WTC11 (cell line): ENCODE data around the gene KLHL1. TPM values are rescaled to one million over a fixed set of nuclear protein-coding genes. Genes with fewer than 3 reads are reported as not detected.

Experiments used
- ATAC-seq: fragments of 200-7000 bp; cut with Tn5 transposase; 2 replicates; pipeline ENCODE4 v1.10.0; 2021; ENCODE audit warnings: mild to moderate bottlenecking, moderate library complexity
- CTCF ChIA-PET: fragments of 300-600 bp; sonication (Branson Sonifier 250); formaldehyde crosslinking; loops from one replicate; lab custom pipeline; 2021; ENCODE audit warnings: antibody characterized with exemption; lab: Charles Lee
- POLR2A ChIA-PET: fragments of 350-600 bp; sonication (Branson Sonifier 250); formaldehyde crosslinking; loops from one replicate; lab custom pipeline; 2021; ENCODE audit warnings: antibody characterized with exemption; lab: Charles Lee
- DNase-seq: peaks from one replicate; pipeline ENCODE4 v3.0.0; 2021; ENCODE audit warnings: low spot score
- H3K27ac Mint-ChIP-seq: 2 replicates; pipeline ENCODE4 v1.8.0; 2021; ENCODE audit warnings: mixed read lengths
- H3K27me3 Mint-ChIP-seq: 2 replicates; pipeline ENCODE4 v1.8.0; 2021; ENCODE audit warnings: low read depth, mild to moderate bottlenecking, moderate library complexity, mixed read lengths
- H3K36me3 Mint-ChIP-seq: 2 replicates; pipeline ENCODE4 v1.8.0; 2021; ENCODE audit warnings: mixed read lengths
- H3K4me1 Mint-ChIP-seq: 2 replicates; pipeline ENCODE4 v1.8.0; 2022; ENCODE audit warnings: mixed read lengths
- H3K4me3 Mint-ChIP-seq: 2 replicates; pipeline ENCODE4 v1.8.0; 2021; ENCODE audit warnings: mild to moderate bottlenecking, moderate library complexity, mixed read lengths
- H3K9me3 Mint-ChIP-seq: 2 replicates; pipeline ENCODE4 v1.8.0; 2021; ENCODE audit warnings: mixed read lengths
- FOXP1 ChIP-seq: sonication (generic); formaldehyde crosslinking; IDR thresholded peaks from 2 replicates; pipeline ENCODE4 v1.8.0; 2022; ENCODE audit warnings: missing genetic modification reagents, mild to moderate bottlenecking, moderate library complexity, borderline replicate concordance
- GTF2I ChIP-seq: fragments of 250-450 bp; sonication (Bioruptor Pico); conservative IDR thresholded peaks from 2 replicates; pipeline ENCODE4 v1.4.0; 2021; ENCODE audit warnings: mild to moderate bottlenecking
- IRF2 ChIP-seq: sonication (generic); formaldehyde crosslinking; IDR thresholded peaks from 2 replicates; pipeline ENCODE4 v1.8.0; 2022; ENCODE audit warnings: low read depth, missing genetic modification reagents, borderline replicate concordance
- NFYB ChIP-seq: sonication (generic); formaldehyde crosslinking; conservative IDR thresholded peaks from 2 replicates; pipeline ENCODE4 v1.8.0; 2022; ENCODE audit warnings: low read depth, missing genetic modification reagents
- SOX15 ChIP-seq: fragments of 250-450 bp; sonication (Bioruptor Pico); IDR thresholded peaks from 2 replicates; pipeline ENCODE4 v1.9.0; 2021; ENCODE audit warnings: mild to moderate bottlenecking
- TEAD1 ChIP-seq: sonication (generic); formaldehyde crosslinking; IDR thresholded peaks from 2 replicates; pipeline ENCODE4 v1.8.0; 2022; ENCODE audit warnings: mild to moderate bottlenecking, missing genetic modification reagents
- ZNF232 ChIP-seq: sonication (generic); formaldehyde crosslinking; IDR thresholded peaks from 2 replicates; pipeline ENCODE4 v1.8.0; 2022; ENCODE audit warnings: mild to moderate bottlenecking, missing genetic modification reagents
- ZNF396 ChIP-seq: fragments of 250-450 bp; sonication (Bioruptor Pico); IDR thresholded peaks from 2 replicates; pipeline ENCODE4 v1.8.0; 2021; ENCODE audit warnings: mild to moderate bottlenecking, moderate library complexity, borderline replicate concordance
- ZNF416 ChIP-seq: fragments of 250-450 bp; sonication (Bioruptor Pico); IDR thresholded peaks from 2 replicates; pipeline ENCODE4 v1.9.0; 2021; ENCODE audit warnings: mild to moderate bottlenecking, inconsistent platforms
- total RNA-seq: library from RNA; stranded (reverse); gene quantifications from 3 replicates; pipeline ENCODE4 v1.2.3, GENCODE V29; 2021
- TF ChIP-seq, protein P1 (sequence below): fragments of 200-600 bp; IDR thresholded peaks from 2 replicates; pipeline ENCODE4 v1.8.0; 2022; ENCODE audit warnings: antibody characterized with exemption
- TF ChIP-seq, protein P2 (sequence below): sonication (generic); formaldehyde crosslinking; IDR thresholded peaks from 2 replicates; pipeline ENCODE4 v1.8.1; 2023; ENCODE audit warnings: mild to moderate bottlenecking, missing genetic modification reagents, moderate library complexity
- TF ChIP-seq, protein P3 (sequence below): sonication (generic); formaldehyde crosslinking; conservative IDR thresholded peaks from 2 replicates; pipeline ENCODE4 v1.8.1; 2022; ENCODE audit warnings: mild to moderate bottlenecking, missing genetic modification reagents
- TF ChIP-seq, protein P4 (sequence below): sonication (generic); formaldehyde crosslinking; IDR thresholded peaks from 2 replicates; pipeline ENCODE4 v1.8.1; 2023; ENCODE audit warnings: mild to moderate bottlenecking, missing genetic modification reagents
- TF ChIP-seq, protein P5 (sequence below): sonication (generic); formaldehyde crosslinking; IDR thresholded peaks from 2 replicates; pipeline ENCODE4 v1.8.1; 2023; ENCODE audit warnings: mild to moderate bottlenecking, missing genetic modification reagents, borderline replicate concordance
- TF ChIP-seq, protein P6 (sequence below): sonication (generic); formaldehyde crosslinking; IDR thresholded peaks from 2 replicates; pipeline ENCODE4 v1.8.0; 2023; ENCODE audit warnings: missing genetic modification reagents
- TF ChIP-seq, protein P7 (sequence below): sonication (generic); formaldehyde crosslinking; IDR thresholded peaks from 2 replicates; pipeline ENCODE4 v1.8.1; 2022; ENCODE audit warnings: mild to moderate bottlenecking, missing genetic modification reagents, moderate library complexity, borderline replicate concordance

The KLHL1 gene
- total RNA-seq, 1 experiment from 2014 or later, result not detected

DNA sequence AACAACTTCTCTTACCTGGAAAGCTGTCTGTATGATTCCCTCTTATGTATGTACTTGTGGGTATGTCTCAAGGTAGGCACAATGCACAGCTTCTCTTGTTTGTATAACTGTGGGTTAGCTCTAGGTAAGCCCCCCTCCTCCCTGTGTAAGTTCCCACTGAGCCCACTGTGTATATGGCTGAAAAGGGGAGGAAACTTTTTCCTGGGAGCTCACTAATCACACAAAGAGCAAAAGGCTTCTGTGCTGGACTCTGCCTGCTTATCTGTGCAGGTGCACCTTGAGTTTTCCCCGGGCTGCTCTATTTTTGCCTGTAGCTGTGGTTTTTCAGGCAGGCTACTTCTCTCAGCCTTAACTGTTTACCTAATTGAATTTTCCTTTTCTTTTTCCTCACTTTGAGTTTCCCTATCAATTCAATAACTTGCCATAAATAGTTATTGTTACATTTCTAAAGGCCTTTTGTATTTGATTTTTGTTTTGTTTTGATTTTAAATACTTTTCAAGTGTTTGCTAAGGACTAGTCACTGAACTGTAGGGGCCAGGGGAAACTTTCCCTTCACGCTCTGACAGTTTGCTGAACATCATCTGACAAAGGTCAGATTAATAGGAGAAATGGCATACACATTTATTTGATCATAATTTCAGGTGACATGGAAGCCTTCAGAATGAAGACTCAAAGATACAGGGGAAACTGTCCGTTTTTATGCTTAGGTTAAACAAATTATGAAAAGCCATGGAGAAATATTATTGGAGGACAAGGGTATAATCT lies 424.1 kb downstream of the KLHL1 start:
- DNase-seq (no peak), ATAC-seq (no peak)
- Mint-ChIP-seq H3K4me1 (peaks cover 8% of the 10 kb centered on the region), H3K27ac (peak overlapping the region; percentile 34), H3K36me3 (no peaks in the 10 kb centered on the region; the same call in 1 of the 2 replicates), H3K4me3 (no peak overlapping the region), H3K9me3 (peaks cover 5% of the 10 kb centered on the region; the same call in 1 of the 2 replicates), H3K27me3 (no peaks in the 10 kb centered on the region)
- CTCF ChIA-PET, result interaction anchor here (0.5 kb wide), 1 partner anchor 97 kb away, joined by 6 read pairs; no protein-coding TSS in a partner anchor
- POLR2A ChIA-PET, result interaction anchor here (0.7 kb wide), 1 partner anchor 23 kb away, joined by 3 read pairs; no protein-coding TSS in a partner anchor
- TF ChIP-seq TEAD1 (no peak), ZNF396 (CRISPR knock-in tag) (no peak), IRF2 (CRISPR knock-in tag) (no peak), ZNF232 (no peak), NFYB (CRISPR knock-in tag) (no peak)
- TF ChIP-seq, protein P1, sequence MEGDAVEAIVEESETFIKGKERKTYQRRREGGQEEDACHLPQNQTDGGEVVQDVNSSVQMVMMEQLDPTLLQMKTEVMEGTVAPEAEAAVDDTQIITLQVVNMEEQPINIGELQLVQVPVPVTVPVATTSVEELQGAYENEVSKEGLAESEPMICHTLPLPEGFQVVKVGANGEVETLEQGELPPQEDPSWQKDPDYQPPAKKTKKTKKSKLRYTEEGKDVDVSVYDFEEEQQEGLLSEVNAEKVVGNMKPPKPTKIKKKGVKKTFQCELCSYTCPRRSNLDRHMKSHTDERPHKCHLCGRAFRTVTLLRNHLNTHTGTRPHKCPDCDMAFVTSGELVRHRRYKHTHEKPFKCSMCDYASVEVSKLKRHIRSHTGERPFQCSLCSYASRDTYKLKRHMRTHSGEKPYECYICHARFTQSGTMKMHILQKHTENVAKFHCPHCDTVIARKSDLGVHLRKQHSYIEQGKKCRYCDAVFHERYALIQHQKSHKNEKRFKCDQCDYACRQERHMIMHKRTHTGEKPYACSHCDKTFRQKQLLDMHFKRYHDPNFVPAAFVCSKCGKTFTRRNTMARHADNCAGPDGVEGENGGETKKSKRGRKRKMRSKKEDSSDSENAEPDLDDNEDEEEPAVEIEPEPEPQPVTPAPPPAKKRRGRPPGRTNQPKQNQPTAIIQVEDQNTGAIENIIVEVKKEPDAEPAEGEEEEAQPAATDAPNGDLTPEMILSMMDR, result no peak
- TF ChIP-seq, protein P2, sequence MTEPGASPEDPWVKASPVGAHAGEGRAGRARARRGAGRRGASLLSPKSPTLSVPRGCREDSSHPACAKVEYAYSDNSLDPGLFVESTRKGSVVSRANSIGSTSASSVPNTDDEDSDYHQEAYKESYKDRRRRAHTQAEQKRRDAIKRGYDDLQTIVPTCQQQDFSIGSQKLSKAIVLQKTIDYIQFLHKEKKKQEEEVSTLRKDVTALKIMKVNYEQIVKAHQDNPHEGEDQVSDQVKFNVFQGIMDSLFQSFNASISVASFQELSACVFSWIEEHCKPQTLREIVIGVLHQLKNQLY (CRISPR knock-in tag), result no peak
- TF ChIP-seq, protein P3, sequence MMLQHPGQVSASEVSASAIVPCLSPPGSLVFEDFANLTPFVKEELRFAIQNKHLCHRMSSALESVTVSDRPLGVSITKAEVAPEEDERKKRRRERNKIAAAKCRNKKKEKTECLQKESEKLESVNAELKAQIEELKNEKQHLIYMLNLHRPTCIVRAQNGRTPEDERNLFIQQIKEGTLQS (CRISPR knock-in tag), result no peak
- TF ChIP-seq, protein P4, sequence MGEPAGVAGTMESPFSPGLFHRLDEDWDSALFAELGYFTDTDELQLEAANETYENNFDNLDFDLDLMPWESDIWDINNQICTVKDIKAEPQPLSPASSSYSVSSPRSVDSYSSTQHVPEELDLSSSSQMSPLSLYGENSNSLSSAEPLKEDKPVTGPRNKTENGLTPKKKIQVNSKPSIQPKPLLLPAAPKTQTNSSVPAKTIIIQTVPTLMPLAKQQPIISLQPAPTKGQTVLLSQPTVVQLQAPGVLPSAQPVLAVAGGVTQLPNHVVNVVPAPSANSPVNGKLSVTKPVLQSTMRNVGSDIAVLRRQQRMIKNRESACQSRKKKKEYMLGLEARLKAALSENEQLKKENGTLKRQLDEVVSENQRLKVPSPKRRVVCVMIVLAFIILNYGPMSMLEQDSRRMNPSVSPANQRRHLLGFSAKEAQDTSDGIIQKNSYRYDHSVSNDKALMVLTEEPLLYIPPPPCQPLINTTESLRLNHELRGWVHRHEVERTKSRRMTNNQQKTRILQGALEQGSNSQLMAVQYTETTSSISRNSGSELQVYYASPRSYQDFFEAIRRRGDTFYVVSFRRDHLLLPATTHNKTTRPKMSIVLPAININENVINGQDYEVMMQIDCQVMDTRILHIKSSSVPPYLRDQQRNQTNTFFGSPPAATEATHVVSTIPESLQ, result no peak

DNA sequence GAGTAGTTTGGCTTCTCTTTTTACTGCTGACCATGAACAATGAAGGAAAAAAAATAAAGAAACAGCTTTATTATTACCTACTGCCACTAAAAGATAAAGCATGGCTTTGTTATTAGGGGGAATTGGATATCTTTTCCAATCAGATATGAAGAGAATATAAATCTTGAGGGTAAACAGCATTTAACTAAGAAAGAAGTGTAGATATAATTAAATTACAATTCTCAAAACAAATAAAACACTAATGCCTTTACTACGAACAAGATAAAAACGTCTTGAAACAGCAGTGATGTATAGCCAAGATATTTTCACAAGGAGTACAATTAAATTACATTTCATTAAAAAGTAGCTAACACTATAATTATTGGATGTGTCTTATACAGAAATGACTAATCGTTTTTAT lies 426.5 kb downstream of the KLHL1 start:
- DNase-seq (no peak), ATAC-seq (no peak)
- ChIA-PET POLR2A (no interaction called here), CTCF (no interaction called here)
- H3K9me3 Mint-ChIP-seq, result peaks cover 8% of the 10 kb centered on the region; the same call in 1 of the 2 replicates
- H3K27me3 Mint-ChIP-seq, result no peaks in the 10 kb centered on the region
- no peak overlapping the region for H3K4me3 Mint-ChIP-seq
- no peak for TF ChIP-seq SOX15 (CRISPR knock-in tag)
- TF ChIP-seq, protein P3 (CRISPR knock-in tag), result no peak
- TF ChIP-seq, protein P5, sequence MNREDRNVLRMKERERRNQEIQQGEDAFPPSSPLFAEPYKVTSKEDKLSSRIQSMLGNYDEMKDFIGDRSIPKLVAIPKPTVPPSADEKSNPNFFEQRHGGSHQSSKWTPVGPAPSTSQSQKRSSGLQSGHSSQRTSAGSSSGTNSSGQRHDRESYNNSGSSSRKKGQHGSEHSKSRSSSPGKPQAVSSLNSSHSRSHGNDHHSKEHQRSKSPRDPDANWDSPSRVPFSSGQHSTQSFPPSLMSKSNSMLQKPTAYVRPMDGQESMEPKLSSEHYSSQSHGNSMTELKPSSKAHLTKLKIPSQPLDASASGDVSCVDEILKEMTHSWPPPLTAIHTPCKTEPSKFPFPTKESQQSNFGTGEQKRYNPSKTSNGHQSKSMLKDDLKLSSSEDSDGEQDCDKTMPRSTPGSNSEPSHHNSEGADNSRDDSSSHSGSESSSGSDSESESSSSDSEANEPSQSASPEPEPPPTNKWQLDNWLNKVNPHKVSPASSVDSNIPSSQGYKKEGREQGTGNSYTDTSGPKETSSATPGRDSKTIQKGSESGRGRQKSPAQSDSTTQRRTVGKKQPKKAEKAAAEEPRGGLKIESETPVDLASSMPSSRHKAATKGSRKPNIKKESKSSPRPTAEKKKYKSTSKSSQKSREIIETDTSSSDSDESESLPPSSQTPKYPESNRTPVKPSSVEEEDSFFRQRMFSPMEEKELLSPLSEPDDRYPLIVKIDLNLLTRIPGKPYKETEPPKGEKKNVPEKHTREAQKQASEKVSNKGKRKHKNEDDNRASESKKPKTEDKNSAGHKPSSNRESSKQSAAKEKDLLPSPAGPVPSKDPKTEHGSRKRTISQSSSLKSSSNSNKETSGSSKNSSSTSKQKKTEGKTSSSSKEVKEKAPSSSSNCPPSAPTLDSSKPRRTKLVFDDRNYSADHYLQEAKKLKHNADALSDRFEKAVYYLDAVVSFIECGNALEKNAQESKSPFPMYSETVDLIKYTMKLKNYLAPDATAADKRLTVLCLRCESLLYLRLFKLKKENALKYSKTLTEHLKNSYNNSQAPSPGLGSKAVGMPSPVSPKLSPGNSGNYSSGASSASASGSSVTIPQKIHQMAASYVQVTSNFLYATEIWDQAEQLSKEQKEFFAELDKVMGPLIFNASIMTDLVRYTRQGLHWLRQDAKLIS (CRISPR knock-in tag), result no peak
- TF ChIP-seq, protein P1, result no peak
- TF ChIP-seq, protein P6, sequence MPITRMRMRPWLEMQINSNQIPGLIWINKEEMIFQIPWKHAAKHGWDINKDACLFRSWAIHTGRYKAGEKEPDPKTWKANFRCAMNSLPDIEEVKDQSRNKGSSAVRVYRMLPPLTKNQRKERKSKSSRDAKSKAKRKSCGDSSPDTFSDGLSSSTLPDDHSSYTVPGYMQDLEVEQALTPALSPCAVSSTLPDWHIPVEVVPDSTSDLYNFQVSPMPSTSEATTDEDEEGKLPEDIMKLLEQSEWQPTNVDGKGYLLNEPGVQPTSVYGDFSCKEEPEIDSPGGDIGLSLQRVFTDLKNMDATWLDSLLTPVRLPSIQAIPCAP (CRISPR knock-in tag), result no peak
- no peak for TF ChIP-seq ZNF416 (CRISPR knock-in tag)
- no peak for TF ChIP-seq GTF2I (CRISPR knock-in tag)
- TF ChIP-seq FOXP1 (CRISPR knock-in tag), result no peak
- TF ChIP-seq, protein P7, sequence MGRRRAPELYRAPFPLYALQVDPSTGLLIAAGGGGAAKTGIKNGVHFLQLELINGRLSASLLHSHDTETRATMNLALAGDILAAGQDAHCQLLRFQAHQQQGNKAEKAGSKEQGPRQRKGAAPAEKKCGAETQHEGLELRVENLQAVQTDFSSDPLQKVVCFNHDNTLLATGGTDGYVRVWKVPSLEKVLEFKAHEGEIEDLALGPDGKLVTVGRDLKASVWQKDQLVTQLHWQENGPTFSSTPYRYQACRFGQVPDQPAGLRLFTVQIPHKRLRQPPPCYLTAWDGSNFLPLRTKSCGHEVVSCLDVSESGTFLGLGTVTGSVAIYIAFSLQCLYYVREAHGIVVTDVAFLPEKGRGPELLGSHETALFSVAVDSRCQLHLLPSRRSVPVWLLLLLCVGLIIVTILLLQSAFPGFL, result no peak
- peaks cover 8% of the 10 kb centered on the region for H3K4me1 Mint-ChIP-seq
- H3K27ac Mint-ChIP-seq, result no peak overlapping the region
- H3K36me3 Mint-ChIP-seq, result no peaks in the 10 kb centered on the region; the same call in 1 of the 2 replicates
